T-helper 1 cell treated with Interleukin-12 subunit alpha and Interleukin-12 subunit beta and Interleukin-4 antibody, amounts not matched to agents 30 μg/mL and 1 μg/mL, for 36 hours (primary cell): ENCODE measurements around the gene DNAAF3.
A peak's percentile ranks its signal among the peaks of the same experiment; 100 is the strongest.

Experiments
- H3K27ac Mint-ChIP-seq: one replicate; pipeline ENCODE4 v1.8.0; 2021; ENCODE audit warnings: mild to moderate bottlenecking, mixed read lengths
- H3K27me3 Mint-ChIP-seq: one replicate; pipeline ENCODE4 v1.8.0; 2021; ENCODE audit warnings: low read depth, mixed read lengths
- H3K36me3 Mint-ChIP-seq: one replicate; pipeline ENCODE4 v1.8.0; 2021; ENCODE audit warnings: low read depth, mixed read lengths
- H3K4me1 Mint-ChIP-seq: one replicate; pipeline ENCODE4 v1.8.0; 2021; ENCODE audit warnings: low read depth, mixed read lengths
- H3K4me3 Mint-ChIP-seq: one replicate; pipeline ENCODE4 v1.8.0; 2021; ENCODE audit warnings: mild to moderate bottlenecking, moderate library complexity, mixed read lengths
- H3K9me3 Mint-ChIP-seq: one replicate; pipeline ENCODE4 v1.8.0; 2021; ENCODE audit warnings: mixed read lengths

The DNAAF3 gene

GRCh38 chr19:55149078-55150003 is 17.1 kb downstream of the DNAAF3 start, which contains the start of gene TNNT1:
Gene TNNT1 (minus strand): TSS chr19:55149206. CDS start chr19:55147157, 2,049 bp downstream.
- H3K9me3 Mint-ChIP-seq, result peaks cover 10% of the 10 kb centered on the region
- H3K27ac Mint-ChIP-seq, result no peak within 1 kb of the TSS
- no peaks in the 10 kb centered on the region for H3K36me3 Mint-ChIP-seq
- no peak within 1 kb of the TSS for H3K4me3 Mint-ChIP-seq
- peaks cover 10% of the 10 kb centered on the region for H3K4me1 Mint-ChIP-seq
- H3K27me3 Mint-ChIP-seq, result peaks cover 38% of the 10 kb centered on the region

GRCh38 chr19:55147545-55148251 is 18.7 kb downstream of the DNAAF3 start:
- Mint-ChIP-seq H3K9me3 (peaks cover 6% of the 10 kb centered on the region), H3K27me3 (peaks cover 48% of the 10 kb centered on the region), H3K4me3 (no peak overlapping the region), H3K36me3 (no peaks in the 10 kb centered on the region), H3K4me1 (peaks cover 8% of the 10 kb centered on the region), H3K27ac (no peak overlapping the region)

- peaks cover under 1% of the 10 kb centered on the region for H3K9me3 Mint-ChIP-seq
- H3K27me3 Mint-ChIP-seq, result peaks cover 48% of the 10 kb centered on the region
- no peak overlapping the region for H3K4me3 Mint-ChIP-seq
- H3K27ac Mint-ChIP-seq, result no peak overlapping the region
- H3K4me1 Mint-ChIP-seq, result peaks cover 2% of the 10 kb centered on the region
- no peaks in the 10 kb centered on the region for H3K36me3 Mint-ChIP-seq
Observed at GRCh38 chr19:55146705-55147273, 19.6 kb downstream of the DNAAF3 start.

- peaks cover 50% of the 10 kb centered on the region for H3K27me3 Mint-ChIP-seq
- H3K4me1 Mint-ChIP-seq, result peaks cover 2% of the 10 kb centered on the region
- H3K36me3 Mint-ChIP-seq, result no peaks in the 10 kb centered on the region
- H3K27ac Mint-ChIP-seq, result no peak overlapping the region
- no peak overlapping the region for H3K4me3 Mint-ChIP-seq
- no peaks in the 10 kb centered on the region for H3K9me3 Mint-ChIP-seq
Observed at GRCh38 chr19:55146078-55146704, 20.2 kb downstream of the DNAAF3 start.

GRCh38 chr19:55145232-55145631 is 21.2 kb downstream of the DNAAF3 start:
- Mint-ChIP-seq H3K4me3 (no peak overlapping the region), H3K9me3 (no peaks in the 10 kb centered on the region), H3K27me3 (peaks cover 50% of the 10 kb centered on the region), H3K27ac (no peak overlapping the region), H3K4me1 (peaks cover 4% of the 10 kb centered on the region), H3K36me3 (no peaks in the 10 kb centered on the region)

GRCh38 chr19:55141696-55142095 is 24.7 kb downstream of the DNAAF3 start:
- Mint-ChIP-seq H3K4me3 (no peak overlapping the region), H3K27ac (no peak overlapping the region), H3K27me3 (peaks cover 28% of the 10 kb centered on the region), H3K36me3 (no peaks in the 10 kb centered on the region), H3K9me3 (no peaks in the 10 kb centered on the region), H3K4me1 (peaks cover 4% of the 10 kb centered on the region)

- no peak overlapping the region for H3K27ac Mint-ChIP-seq
- no peak overlapping the region for H3K4me3 Mint-ChIP-seq
- no peaks in the 10 kb centered on the region for H3K36me3 Mint-ChIP-seq
- peaks cover 3% of the 10 kb centered on the region for H3K4me1 Mint-ChIP-seq
- peaks cover 12% of the 10 kb centered on the region for H3K27me3 Mint-ChIP-seq
- no peaks in the 10 kb centered on the region for H3K9me3 Mint-ChIP-seq
Observed at GRCh38 chr19:55137915-55138314, 28.5 kb downstream of the DNAAF3 start.

- Mint-ChIP-seq H3K36me3 (no peaks in the 10 kb centered on the region), H3K27me3 (peaks cover 18% of the 10 kb centered on the region), H3K4me3 (no peak overlapping the region), H3K27ac (no peak overlapping the region), H3K4me1 (peaks cover 3% of the 10 kb centered on the region), H3K9me3 (no peaks in the 10 kb centered on the region)
Observed at GRCh38 chr19:55136399-55137102, 29.9 kb downstream of the DNAAF3 start.

- Mint-ChIP-seq H3K27me3 (peaks cover 16% of the 10 kb centered on the region), H3K4me1 (no peaks in the 10 kb centered on the region), H3K9me3 (no peaks in the 10 kb centered on the region), H3K27ac (no peak overlapping the region), H3K4me3 (no peak overlapping the region), H3K36me3 (no peaks in the 10 kb centered on the region)
Observed at GRCh38 chr19:55134736-55135135, 31.7 kb downstream of the DNAAF3 start.

GRCh38 chr19:55133639-55134444 is 32.6 kb downstream of the DNAAF3 start:
- no peak overlapping the region for H3K27ac Mint-ChIP-seq
- peaks cover 19% of the 10 kb centered on the region for H3K27me3 Mint-ChIP-seq
- no peak overlapping the region for H3K4me3 Mint-ChIP-seq
- H3K4me1 Mint-ChIP-seq, result no peaks in the 10 kb centered on the region
- H3K36me3 Mint-ChIP-seq, result no peaks in the 10 kb centered on the region
- H3K9me3 Mint-ChIP-seq, result no peaks in the 10 kb centered on the region

GRCh38 chr19:55132453-55133129 is 33.8 kb downstream of the DNAAF3 start:
- Mint-ChIP-seq H3K4me3 (no peak overlapping the region), H3K27ac (no peak overlapping the region), H3K36me3 (no peaks in the 10 kb centered on the region), H3K4me1 (no peaks in the 10 kb centered on the region), H3K27me3 (peaks cover 20% of the 10 kb centered on the region), H3K9me3 (no peaks in the 10 kb centered on the region)

GRCh38 chr19:55131421-55131820 is 35.0 kb downstream of the DNAAF3 start:
- Mint-ChIP-seq H3K9me3 (no peaks in the 10 kb centered on the region), H3K4me3 (no peak overlapping the region), H3K36me3 (no peaks in the 10 kb centered on the region), H3K27me3 (peaks cover 29% of the 10 kb centered on the region), H3K4me1 (no peaks in the 10 kb centered on the region), H3K27ac (no peak overlapping the region)

- Mint-ChIP-seq H3K4me3 (peak overlapping the region; percentile 57), H3K36me3 (peaks cover 4% of the 10 kb centered on the region), H3K27ac (peak overlapping the region; percentile 6), H3K4me1 (peaks cover 28% of the 10 kb centered on the region), H3K9me3 (no peaks in the 10 kb centered on the region), H3K27me3 (peaks cover 13% of the 10 kb centered on the region)
Observed at GRCh38 chr19:55119053-55119452, 47.4 kb downstream of the DNAAF3 start.
